HFFc6 (cell line): Measurements from ENCODE around the gene INPP5K. TPM values are rescaled to one million over a fixed set of nuclear protein-coding genes. Genes with fewer than 3 reads are reported as not detected.

Experiments
- DNase-seq: peaks from one replicate; pipeline ENCODE4 v3.0.0-alpha.2; 2018
- H3K27ac Mint-ChIP-seq: 2 replicates; pipeline ENCODE4 v1.8.0; 2020; ENCODE audit warnings: mild to moderate bottlenecking, mixed read lengths
- H3K27me3 Mint-ChIP-seq: 2 replicates; pipeline ENCODE4 v1.8.0; 2021; ENCODE audit warnings: mild to moderate bottlenecking, moderate library complexity, mixed read lengths; ENCODE audit not compliant: insufficient read depth
- H3K36me3 Mint-ChIP-seq: 2 replicates; pipeline ENCODE4 v1.8.0; 2021; ENCODE audit warnings: low read depth, mixed read lengths
- H3K4me1 Mint-ChIP-seq: 2 replicates; pipeline ENCODE4 v1.8.0; 2020; ENCODE audit warnings: low read depth, mixed read lengths
- H3K4me3 Mint-ChIP-seq: 2 replicates; pipeline ENCODE4 v1.8.0; 2020; ENCODE audit warnings: mild to moderate bottlenecking, moderate library complexity, mixed read lengths
- H3K9me3 Mint-ChIP-seq: 2 replicates; pipeline ENCODE4 v1.8.0; 2020; ENCODE audit warnings: mild to moderate bottlenecking, mixed read lengths
- total RNA-seq, 6 experiments: library from RNA; stranded (reverse); fragmentation: NEBNext Ultra II Directional; extraction: Animal tissue kit (Norgen Biotek cat#: 25700); gene quantifications; 2 replicates in 1 of 6; 3 replicates in 5 of 6; pipeline ENCODE4 v1.2.3, GENCODE V29; 2021
- TF ChIP-seq, protein P1 (sequence below): fragments of 200-600 bp; sonication (generic); IDR thresholded peaks from 2 replicates; pipeline ENCODE4 v1.5.0; 2021; ENCODE audit warnings: antibody characterized with exemption, mild to moderate bottlenecking

INPP5K gene
- total RNA-seq, 6 experiments from 2014 or later, result 18.2 to 23.5 (median 20.3) TPM

- H3K36me3 Mint-ChIP-seq, result peaks cover 31% of the 10 kb centered on the region
- H3K4me3 Mint-ChIP-seq, result no peak overlapping the region
- H3K27me3 Mint-ChIP-seq, result peaks cover 3% of the 10 kb centered on the region
- TF ChIP-seq, protein P1, sequence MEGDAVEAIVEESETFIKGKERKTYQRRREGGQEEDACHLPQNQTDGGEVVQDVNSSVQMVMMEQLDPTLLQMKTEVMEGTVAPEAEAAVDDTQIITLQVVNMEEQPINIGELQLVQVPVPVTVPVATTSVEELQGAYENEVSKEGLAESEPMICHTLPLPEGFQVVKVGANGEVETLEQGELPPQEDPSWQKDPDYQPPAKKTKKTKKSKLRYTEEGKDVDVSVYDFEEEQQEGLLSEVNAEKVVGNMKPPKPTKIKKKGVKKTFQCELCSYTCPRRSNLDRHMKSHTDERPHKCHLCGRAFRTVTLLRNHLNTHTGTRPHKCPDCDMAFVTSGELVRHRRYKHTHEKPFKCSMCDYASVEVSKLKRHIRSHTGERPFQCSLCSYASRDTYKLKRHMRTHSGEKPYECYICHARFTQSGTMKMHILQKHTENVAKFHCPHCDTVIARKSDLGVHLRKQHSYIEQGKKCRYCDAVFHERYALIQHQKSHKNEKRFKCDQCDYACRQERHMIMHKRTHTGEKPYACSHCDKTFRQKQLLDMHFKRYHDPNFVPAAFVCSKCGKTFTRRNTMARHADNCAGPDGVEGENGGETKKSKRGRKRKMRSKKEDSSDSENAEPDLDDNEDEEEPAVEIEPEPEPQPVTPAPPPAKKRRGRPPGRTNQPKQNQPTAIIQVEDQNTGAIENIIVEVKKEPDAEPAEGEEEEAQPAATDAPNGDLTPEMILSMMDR, result no peak
- no peak for DNase-seq
- H3K4me1 Mint-ChIP-seq, result no peaks in the 10 kb centered on the region
- H3K27ac Mint-ChIP-seq, result no peak overlapping the region
- H3K9me3 Mint-ChIP-seq, result no peaks in the 10 kb centered on the region
Observed at GRCh38 chr17:1470071-1470754, 46.2 kb downstream of the INPP5K start.

DNA sequence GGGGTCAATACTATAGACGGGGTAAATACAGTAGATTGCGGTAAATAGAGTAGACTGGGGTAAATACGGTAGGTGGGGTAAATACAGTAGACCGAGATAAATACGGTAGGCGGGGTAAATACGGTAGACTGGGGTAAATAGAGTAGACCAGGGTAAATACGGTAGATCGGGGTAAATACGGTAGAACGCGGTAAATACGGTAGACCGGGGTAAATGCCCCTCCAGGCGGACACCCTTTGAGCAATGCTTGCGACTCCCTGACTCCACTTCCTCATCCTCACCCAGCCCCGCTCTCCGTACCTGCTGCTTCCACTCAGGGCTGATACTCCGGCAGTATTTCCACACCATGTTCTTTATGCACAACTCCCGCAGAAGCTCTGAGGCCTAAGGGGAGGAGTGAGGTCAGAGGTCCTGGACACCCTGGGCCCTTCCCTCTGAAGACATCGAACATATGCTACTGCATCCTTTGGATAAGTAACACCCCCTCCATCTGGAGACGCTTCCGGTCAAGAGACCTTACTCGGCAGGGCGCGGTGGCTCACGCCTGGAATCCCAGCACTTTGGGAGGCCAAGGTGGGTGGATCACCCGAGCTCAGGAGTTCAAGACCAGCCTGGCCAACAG, 47.1 kb downstream of the INPP5K start:
- Mint-ChIP-seq H3K27ac (no peak overlapping the region), H3K4me3 (no peak overlapping the region), H3K9me3 (no peaks in the 10 kb centered on the region), H3K4me1 (no peaks in the 10 kb centered on the region), H3K27me3 (peaks cover 3% of the 10 kb centered on the region), H3K36me3 (peaks cover 39% of the 10 kb centered on the region)
- no peak for DNase-seq
- TF ChIP-seq, protein P1, result no peak

GRCh38 chr17:1467898-1468492, 48.4 kb downstream of the INPP5K start:
- Mint-ChIP-seq H3K4me1 (peaks cover 6% of the 10 kb centered on the region), H3K9me3 (peaks cover 5% of the 10 kb centered on the region; the same call in 1 of the 2 replicates), H3K27ac (no peak overlapping the region), H3K4me3 (no peak overlapping the region), H3K27me3 (peaks cover 7% of the 10 kb centered on the region), H3K36me3 (peaks cover 37% of the 10 kb centered on the region)
- no peak for DNase-seq
- TF ChIP-seq, protein P1, result no peak

GRCh38 chr17:1467258-1467657, 49.2 kb downstream of the INPP5K start:
- Mint-ChIP-seq H3K27me3 (peaks cover 6% of the 10 kb centered on the region), H3K4me1 (peaks cover 10% of the 10 kb centered on the region), H3K36me3 (peaks cover 45% of the 10 kb centered on the region), H3K27ac (no peak overlapping the region), H3K9me3 (peaks cover 6% of the 10 kb centered on the region; the same call in 1 of the 2 replicates), H3K4me3 (no peak overlapping the region)
- no peak for DNase-seq
- TF ChIP-seq, protein P1, result no peak

GRCh38 chr17:1464186-1464585, 52.2 kb downstream of the INPP5K start:
- Mint-ChIP-seq H3K27me3 (peaks cover 8% of the 10 kb centered on the region), H3K4me1 (peaks cover 30% of the 10 kb centered on the region), H3K4me3 (no peak overlapping the region), H3K9me3 (peaks cover 11% of the 10 kb centered on the region), H3K27ac (no peak overlapping the region), H3K36me3 (peaks cover 45% of the 10 kb centered on the region)
- TF ChIP-seq, protein P1, result no peak
- no peak for DNase-seq
